Anterior cingulate cortex (tissue), 58 donors: Measurements from ENCODE around the gene C2CD2.
"Not testable (repeated sequence)": the region's sequence is repeated elsewhere in the genome, so short reads cannot be mapped to it uniquely, and the experiment has no call there.

Experiments used
- DNase-seq, 58 donors: peaks; one replicate each; lab custom pipeline; 2025; lab: John Stamatoyannopoulos, UW

C2CD2 gene

DNA sequence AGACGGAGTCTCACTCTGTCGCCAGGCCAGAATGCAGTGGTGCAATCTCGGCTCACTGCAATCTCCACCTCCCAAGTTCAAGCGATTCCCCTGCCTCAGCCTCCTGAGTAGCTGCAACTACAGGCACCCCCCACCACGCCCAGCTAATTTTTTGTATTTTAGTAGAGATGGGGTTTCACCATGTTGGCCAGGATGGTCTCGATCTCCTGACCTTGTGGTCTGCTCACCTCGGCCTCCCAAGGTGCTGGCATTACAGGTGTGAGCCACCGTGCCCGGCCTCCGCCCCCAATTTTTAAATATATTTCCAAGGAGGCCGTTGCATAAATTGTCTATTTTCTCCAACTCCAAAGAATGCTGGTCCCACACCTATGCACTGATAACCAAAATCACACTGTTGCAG is 5.9 kb upstream of the C2CD2 start:
- not testable (repeated sequence) for DNase-seq

DNA sequence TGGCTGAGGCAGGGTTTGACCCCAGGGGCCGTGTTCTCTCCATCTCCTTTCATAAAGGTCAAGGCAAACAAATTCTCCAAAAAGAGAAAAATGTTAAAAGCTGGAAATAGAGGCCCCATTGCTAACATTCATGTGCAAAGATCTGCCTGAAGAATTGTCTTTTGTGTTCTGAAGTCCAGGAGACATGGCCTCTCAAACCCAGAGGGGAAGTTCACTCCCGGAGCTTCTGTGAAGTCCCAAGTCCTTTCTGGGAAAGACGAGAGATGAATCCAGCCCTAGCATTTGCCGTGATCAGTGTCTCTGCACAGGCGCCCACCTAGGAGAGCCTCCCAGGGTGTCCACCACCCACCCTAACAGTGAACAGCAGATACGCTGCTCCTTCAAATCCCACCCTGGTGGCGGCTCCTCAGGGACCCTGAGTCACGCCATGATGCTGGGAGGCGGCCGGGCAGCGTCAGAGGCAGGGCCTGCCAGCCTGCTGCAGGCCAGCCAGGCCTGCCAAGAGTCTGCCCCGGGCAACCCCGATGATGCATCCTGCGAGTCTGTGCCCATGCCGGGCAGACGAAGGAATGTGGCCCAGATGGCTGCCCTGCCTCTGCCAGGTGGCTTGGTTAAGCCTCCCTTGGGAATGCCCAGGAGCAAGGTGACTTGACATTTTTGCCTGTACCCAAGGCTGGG is 5.2 kb upstream of the C2CD2 start:
- peak in 18 of 58 donors; percentile 8 to 65 (median 40) for DNase-seq

DNA sequence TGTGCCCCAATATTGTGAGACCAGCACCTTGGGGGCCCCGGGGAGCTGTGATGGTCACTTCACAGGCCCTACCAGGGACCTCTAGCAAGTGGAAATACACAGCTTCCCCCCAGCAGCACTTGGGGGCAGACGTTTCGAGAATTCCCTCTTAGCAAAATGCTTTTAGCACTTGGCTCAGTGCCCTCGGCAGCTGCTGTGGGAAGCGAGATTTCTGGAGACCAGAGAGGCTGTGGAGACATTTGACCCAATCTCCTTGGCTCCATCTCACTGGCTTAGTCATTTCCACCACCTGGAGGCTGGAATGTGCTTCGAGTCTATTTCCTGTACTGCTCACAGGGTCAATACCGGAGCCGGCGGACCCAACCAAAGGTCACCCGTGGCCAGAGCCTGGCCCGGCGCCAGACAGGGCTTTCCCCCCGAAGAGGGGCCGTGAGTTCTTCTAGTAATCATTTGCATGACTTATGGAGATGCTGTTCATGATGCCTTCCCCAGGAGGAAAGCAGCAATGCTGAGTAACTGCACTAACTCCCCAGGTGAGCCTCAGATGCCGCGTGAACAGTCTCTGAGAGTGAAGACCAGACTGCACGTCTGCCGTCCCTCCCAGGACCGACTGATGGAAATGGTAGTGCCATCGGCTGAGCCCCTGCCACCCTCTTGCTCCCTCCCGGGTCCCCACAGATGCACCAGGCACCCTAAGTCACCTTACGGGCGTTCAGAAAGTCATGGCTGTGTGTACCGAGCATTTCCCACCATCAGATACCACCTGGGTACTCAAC is 4.4 kb upstream of the C2CD2 start:
- DNase-seq = peak in 17 of 58 donors; percentile 8 to 51 (median 28)

DNA sequence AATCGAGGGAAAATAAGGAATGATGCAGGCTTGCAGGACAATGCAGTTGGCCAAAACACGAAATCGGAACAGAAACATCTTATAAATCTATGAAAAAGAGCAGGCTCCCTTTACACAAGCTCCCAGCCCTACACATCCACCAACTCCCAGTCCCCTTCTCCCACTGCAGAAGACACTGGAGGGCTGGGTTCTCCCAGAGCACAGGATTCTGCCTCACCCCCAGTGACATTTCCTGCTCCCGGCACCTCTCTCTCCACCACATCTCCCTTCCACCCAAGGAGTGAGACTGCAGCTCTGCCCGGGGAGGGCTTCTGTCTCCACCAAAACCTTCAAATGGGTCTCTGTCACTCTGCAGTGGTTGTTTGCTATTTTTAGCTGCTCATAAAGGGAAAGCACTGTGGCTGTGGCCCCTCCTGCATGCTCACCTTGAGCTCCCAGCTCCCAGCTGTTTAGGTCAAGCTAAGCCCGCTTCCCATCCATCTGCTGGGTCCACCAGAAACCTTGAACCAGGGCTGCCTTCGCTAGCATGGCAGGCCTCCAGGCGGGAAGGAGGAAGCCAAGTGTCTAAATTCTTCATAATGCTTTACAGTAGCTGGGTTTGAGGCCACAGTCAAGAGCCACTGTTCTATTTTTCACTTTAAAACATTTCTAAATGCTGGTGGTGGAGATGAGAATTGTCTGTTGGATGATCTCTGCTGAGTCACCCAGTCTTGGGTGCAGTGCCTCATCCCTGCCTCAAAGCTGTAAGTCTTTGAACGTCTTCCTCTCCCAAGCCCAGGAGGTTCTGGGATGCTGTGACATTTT is 3.3 kb upstream of the C2CD2 start:
- peak in 2 of 58 donors; percentile 14 to 18 for DNase-seq

DNA sequence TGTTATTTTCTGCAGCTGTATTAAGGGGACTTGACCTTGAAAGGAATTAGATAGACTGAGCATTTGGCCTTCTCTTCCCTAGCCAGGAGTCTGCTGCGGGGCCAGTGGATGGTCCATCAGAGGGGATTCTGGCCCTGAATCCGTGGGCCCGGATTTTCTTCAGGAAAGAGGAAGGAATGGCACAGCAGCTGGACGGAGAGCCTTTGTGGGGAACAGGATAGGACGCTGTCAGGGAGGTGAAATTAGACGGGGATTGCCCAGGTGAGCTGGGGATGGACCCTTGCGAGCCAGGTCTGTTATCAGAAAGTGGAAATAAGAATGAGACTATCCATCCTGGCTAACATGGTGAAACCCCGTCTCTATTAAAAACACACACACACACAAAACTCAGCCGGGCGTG is 1.7 kb upstream of the C2CD2 start:
- no peak for DNase-seq

DNA sequence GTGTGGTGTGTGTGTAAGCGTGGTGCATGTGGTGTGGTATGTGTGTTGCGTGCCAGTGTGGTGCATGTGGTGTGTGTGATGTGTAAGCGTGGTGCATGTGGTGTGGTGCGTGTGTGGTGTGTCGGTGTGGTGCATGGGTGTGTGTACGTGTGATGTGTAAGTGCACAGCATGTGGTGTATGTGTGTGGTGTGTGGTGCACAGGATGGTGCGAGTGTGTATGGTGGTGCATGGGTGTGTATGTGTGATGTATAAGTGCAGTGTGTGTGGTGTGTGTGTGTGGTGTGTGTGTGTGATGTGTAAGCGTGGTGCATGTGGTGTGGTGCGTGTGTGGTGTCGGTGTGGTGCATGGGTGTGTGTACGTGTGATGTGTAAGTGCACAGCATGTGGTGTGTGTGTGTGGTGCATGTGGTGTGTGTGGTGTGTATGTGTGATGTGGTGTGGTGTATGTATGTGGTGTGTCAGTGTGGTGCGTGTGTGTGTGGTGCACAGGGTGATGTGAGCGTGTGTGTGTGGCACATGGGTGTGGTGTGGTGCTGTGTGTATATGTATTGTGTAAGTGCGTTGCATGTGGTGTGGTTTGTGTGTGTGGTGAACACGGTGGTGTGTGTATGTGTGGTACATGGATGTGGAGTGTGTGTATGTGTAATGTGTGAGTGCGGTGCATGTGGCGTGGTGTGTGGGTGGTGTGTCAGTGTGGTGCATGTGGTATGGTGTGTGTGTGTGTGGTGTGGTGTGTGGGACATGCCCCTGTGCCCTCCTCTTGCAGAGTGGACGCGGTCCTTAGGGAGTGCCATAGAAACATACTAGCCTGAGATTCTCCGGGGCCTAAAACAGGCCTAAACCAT is 1.1 kb upstream of the C2CD2 start:
- no peak for DNase-seq

DNA sequence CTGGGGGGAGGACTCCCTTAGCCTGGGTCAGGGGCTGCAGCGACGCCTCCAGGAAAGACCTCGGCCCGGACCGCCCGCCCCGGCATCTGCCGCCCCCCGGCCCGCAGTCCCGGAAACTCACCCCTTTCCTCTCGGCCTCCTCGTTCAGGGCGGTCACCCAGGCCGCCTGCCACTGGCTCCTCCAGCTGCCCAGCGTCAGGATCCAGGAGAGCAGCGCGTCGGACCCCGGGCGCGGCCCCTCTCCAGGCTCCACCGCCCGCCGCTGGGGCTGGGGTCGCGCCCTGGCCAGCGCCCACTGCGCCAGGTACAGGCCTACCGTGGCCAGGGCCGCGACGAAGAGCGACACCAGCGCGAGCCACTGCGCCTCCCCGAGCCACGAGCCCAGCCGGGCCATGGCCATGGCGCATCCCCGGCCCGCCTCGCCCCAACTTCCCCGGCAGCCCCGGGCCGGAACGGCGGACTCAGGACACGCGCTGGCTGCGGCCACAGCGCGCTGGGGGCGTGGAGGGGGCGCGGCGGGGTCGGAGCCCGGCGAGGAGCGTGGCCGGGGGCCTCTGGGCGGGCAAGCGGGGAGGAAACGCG is 478 bp downstream of the C2CD2 start:
- DNase-seq = no peak

DNA sequence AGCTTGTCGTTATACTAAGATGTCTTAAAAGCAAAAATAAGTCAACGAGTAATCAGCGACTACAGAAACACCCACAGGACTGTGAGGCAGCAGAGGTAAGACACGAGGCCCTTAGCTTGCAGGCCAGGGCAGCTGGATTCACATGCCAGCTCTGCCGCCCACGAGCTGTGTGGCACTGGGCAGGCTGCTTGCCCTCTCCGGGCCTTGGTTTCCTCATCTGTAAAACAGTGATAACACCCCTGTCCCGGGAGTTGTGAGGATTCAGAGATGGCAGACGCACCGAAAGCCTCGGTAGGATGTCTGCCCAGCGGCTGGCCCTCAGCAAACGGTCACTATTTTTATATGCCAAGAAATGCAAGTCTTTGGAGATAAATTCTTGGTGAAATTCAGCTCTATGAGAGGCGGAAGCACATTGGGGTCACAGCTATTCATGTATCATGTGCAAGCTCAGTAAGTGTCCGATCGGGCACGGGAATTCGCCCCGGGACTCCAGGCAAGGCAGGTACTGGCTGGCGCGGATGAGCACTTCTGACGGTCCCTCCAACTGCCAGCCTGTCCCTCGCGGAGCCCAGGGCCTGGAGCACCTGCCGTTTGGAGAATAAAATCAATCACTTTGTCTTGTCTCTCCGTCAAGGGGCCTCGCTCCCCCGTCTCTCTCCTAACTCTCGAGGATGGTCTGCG is 1.1 kb downstream of the C2CD2 start:
- no peak for DNase-seq

DNA sequence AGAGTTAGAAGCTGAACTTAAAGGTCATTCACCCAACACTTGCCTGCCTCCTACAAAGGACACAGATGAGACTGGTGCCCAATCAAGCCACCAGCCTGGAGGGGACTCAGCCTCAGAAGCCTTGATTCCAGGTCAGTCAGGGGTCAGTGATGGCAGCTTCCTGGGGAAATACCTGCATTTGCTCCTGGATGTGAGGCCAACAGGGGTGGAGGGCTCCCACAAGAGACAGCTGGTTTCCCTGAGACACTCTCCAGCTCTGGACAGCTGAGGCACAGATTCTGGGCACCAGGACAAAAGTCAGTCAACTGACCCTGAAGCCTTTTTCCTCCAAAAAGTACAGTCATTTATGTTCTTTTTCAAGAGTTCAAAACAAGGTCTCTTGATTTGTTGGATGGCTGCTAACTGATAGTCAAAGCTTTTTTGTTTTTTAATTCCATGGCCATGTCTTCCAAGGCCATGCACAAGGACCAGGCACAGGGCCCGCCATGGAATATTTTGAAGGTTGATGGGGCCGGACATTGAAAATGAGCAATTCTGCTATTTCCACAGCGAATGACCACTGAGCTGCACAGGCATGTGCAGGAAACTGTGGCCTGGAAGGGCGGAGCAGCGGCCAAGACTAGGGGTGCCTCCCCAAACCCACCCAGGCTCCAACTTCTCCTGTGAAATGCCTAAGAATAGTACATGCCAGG is 1.8 kb downstream of the C2CD2 start:
- DNase-seq = no peak

DNA sequence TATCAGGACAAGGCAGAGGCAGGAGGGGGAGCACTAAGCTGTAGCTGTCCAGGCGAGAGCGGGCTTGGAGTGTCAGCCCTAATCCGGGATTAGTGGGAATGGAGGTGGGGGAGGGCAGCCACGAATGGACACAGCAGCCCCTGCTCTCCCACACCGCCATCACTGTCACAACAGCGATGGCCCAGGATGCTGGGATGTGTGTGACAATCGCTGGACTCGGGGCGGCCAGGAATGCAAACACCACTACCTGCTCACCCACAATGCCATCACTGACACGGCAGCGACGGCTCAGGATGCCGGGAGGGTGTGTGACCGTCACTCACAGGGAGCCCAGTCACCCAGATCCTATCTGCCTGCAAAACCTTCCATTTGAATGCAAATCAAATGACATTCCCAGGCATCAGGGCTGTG is 2.9 kb downstream of the C2CD2 start:
- no peak for DNase-seq

DNA sequence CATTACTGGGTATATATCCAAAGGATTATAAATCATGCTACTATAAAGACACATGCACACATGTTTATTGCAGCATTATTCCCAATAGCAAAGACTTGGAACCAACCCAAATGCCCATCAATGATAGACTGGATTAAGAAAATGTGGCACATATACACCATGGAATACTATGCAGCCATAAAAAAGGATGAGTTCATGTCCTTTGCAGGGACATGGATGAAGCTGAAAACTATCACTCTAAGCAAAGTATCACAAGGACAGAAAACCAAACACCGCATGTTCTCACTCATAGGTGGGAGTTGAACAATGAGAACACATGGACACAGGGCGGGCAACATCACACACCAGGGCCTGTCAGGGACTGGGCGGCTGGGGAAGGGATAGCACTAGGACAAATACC is 4.2 kb downstream of the C2CD2 start:
- not testable (repeated sequence) for DNase-seq

DNA sequence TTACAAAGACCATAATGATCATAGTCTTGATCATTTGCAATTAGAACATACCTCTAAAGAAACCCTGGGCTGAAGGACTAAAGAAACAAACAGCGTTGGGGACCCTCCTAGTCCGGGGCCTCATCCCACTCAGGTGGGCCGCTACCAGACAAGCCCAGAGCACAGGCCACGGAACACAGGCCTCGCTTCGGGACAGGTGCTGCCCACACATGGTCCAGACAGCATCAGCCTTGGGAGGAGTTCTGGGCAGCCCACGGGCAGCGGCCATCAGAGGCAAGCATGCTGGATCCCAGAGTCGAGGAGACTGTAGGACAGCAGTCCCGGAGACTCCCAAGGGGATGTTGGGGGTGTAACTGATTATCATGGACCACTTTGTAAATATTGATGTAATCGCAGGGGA is 4.9 kb downstream of the C2CD2 start:
- no peak for DNase-seq

DNA sequence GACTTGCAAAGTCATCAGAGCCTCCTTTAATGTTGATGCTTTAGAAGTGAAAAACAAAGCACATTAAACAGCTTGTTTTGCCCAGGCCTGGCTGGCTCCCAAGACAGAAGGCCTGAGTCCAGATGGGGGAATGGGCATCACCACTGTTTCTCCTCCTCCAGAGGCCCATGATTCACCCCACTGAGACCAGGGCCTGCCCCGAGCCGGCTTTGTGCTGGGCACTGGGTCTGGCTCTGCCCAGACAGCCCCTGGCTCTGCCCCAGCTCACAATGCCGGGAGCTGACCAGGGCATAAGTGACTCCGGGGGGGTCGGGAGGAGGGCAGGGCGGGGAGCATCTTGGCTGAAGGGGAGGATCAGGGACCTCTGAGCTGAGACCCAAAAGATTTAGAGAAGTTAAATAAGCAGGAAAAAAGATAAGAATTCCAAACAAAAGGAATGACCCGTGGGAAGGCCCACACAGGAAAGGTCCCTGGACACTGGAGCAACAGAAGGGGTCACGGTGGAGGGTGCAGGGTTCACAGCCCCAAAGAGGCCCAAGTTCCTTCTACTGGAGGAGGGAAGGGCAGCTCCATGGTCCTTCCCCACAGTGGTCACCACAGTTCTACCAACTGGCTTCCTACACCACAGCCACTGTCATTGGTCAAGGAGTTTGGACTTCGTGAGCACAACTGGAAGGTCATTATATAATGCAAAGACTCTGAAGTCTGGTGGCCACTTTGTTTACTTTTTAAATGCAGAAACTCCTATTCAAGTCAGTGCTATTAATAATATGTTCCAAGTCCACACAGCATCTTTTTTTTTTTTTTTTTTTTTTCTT is 5.5 kb downstream of the C2CD2 start:
- peak in 54 of 58 donors; percentile 16 to 95 (median 78) for DNase-seq

DNA sequence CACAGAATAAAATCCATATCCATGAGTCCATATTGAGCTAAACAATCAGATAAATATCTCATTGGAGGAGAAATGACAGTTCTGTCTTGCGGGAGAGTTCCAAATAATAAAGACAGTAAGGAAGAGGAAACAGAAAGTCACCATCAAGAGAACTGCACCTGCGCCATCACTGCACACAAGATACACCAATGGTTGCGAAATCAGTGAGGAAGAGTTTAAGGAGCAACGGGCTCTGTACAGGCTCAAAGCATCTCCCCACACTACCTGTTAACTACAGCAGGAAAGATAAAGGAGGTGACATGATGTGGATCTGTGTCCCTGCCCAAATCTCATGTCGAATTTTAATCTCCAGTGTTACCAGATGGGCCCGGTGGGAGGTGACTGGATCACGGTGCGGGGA is 7.8 kb downstream of the C2CD2 start:
- DNase-seq = no peak

DNA sequence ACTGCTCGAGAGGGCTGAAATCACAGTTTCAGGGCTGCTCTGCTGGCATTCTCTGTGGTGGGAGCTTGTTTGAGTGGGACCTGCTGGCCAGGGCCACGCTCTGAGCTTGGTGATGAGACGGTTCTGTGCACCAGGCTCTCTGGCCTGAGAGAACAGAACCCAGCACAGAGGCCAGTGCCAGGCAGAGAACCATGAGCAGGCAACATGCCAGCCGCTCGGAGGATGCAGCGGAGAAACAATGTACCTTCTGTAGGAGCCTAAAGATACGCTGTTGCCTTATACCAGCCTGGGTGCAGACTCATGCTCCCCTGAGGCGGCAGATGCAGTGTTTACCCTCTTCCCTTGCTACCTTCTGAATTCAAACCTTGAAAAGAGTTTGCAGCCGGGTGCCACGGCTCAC is 10.0 kb downstream of the C2CD2 start:
- peak in 37 of 58 donors; percentile 8 to 89 (median 46) for DNase-seq

DNA sequence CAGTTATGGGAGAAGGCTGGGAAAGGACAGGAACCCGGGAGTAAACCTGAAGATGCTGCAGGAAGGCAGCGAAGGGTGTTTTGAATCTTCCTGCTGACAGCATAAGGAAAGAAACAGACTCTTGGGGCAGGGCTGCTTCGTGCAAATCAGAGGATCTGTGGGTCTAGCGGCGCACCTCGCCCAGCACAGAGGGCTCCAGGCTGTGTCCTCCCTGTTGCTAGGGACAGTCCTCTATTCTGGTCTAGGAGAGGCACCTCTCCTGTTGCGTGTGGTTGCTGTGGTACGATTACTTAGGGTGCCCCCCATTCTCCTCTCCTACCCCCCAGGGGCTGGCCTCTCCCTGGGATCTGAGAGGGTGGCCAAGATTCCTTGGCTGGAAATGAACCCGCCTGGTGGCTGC is 11.4 kb downstream of the C2CD2 start:
- DNase-seq = no peak

DNA sequence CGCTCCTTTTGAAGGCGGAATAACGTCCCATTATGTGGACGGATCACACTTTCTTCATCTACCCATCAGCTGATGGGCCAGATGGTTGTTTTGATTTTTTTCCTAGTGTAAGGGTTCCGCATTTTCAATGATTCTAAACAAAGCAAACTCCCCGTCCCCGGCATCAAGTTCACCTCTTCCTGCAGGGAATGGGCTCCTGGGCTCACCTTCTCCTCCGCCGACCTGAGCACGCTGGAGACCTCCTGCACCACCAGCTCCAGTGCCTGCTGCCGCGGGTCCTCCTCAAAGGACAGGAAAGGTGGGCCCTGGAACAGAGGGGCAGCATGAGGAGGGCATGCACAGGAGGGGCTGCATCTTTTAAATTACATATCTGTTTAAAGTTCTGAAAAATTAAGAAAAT is 11.9 kb downstream of the C2CD2 start:
- DNase-seq = no peak

DNA sequence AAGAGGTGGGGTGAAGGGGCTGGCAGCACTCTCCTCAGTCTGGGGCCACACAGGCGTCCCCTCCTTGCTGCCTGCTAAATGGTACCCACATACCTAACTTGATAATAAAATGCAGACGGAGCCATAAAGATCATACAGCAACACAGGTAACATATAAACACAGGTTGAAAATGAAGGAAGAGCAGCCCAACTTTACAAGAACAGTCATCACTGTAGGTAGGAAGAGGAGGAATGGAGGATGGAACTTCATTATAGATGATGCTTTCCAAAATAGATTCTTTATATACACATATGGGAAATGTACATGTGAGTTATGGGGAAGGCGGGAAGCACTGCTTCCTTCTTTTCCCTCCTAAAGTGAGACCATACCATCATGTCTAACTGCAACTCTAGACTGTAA is 13.4 kb downstream of the C2CD2 start:
- DNase-seq = no peak
